ENCODE measurements around the gene NBDY. TPM values are rescaled to one million over a fixed set of nuclear protein-coding genes. Genes with fewer than 3 reads are reported as not detected.
"Not testable (repeated sequence)": the region's sequence is repeated elsewhere in the genome, so short reads cannot be mapped to it uniquely, and the experiment has no call there.

The NBDY gene
- total RNA-seq, 2 donors from 2014 or later = 26.2 to 28.8 TPM

DNA sequence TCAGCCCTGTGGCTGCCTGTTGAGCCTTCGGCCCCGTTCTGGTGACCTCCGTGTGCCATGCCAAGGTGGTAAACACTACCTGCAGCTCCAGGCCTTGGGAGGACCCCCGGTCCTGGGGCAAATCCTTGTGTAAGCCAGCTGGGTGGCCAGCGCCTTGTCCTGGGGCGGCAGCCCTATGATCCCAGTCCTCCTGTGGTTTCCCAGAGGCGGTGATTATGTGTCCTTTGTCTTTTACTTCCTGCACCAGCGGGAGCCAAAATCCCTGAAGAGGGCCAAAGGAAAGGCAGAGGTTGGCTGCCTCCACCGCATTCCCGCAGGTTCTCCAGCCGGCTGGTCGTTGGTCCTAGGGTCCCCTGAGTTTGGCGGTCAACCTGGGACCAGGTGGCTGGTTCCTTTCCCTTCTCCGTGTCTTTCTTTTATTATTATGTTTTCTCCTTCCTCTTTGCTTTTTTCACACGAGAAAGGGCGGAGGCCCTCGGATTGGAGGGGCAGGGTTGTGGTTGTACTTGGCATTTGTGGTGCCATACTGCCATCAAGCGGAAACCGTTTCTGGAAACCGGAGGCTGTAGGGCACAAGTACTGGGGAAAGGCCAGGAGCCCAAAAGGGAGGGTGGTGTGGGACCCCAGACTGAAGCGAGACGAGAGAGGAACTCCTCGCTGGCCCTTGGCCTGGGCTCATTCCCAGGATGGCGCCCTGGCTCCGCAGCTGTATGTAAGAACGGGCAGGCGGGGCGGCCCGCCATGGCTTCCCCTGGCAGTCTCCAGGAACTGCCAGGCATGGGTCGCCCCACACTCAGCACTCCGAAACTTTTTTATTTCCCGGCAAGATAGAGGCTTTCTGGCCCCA, 43.9 kb downstream of the NBDY start:
- WGBS = no CpG with 5 or more reads among the region's 32 CpGs

DNA sequence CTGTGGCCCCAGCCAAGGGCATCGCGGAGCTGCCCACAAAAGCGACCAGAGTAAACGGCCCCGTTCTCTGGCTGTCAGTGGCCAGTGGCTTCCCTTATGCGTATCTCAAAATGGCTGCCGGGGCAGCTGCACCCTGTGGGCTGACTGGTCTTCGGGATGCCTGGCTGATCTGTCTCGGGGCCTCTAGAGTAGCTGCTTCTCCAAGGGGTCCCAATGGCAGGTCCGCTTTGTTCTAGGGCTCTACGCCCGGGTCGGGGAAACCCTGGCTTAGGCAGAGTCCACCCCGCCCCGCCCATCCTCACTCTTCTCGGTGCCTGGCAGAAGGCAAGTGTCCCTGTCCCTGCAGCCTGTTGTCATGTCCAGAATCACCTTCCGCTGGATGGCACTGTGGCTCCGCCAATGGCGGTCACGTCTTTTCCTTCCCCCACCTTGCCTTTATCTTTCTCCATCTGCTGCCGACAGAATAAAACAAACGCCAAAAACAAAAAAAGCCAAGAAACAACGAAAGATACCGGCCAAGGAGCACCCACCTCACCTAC, 44.5 kb downstream of the NBDY start:
- H3K27me3 ChIP-seq (replicated peaks; ENCODE audit: insufficient read depth); H3K9me3 ChIP-seq; intact Hi-C loops (cut with DNase I); H3K36me3 ChIP-seq; H3K4me1 ChIP-seq (replicated peaks); H3K4me3 ChIP-seq; H3K27ac ChIP-seq; DNase-seq (ENCODE audit: low spot score): not testable (repeated sequence)
- no CpG with 5 or more reads among the region's 24 CpGs for WGBS

More for the DNA sequence above, 43.9 kb downstream of the NBDY start:
- H3K36me3 ChIP-seq; H3K4me1 ChIP-seq (replicated peaks); DNase-seq (ENCODE audit: low spot score); intact Hi-C loops (cut with DNase I); H3K27ac ChIP-seq; H3K27me3 ChIP-seq (replicated peaks; ENCODE audit: insufficient read depth); H3K9me3 ChIP-seq; H3K4me3 ChIP-seq: not testable (repeated sequence)

DNA sequence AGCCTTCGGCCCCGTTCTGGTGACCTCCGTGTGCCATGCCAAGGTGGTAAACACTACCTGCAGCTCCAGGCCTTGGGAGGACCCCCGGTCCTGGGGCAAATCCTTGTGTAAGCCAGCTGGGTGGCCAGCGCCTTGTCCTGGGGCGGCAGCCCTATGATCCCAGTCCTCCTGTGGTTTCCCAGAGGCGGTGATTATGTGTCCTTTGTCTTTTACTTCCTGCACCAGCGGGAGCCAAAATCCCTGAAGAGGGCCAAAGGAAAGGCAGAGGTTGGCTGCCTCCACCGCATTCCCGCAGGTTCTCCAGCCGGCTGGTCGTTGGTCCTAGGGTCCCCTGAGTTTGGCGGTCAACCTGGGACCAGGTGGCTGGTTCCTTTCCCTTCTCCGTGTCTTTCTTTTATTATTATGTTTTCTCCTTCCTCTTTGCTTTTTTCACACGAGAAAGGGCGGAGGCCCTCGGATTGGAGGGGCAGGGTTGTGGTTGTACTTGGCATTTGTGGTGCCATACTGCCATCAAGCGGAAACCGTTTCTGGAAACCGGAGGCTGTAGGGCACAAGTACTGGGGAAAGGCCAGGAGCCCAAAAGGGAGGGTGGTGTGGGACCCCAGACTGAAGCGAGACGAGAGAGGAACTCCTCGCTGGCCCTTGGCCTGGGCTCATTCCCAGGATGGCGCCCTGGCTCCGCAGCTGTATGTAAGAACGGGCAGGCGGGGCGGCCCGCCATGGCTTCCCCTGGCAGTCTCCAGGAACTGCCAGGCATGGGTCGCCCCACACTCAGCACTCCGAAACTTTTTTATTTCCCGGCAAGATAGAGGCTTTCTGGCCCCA, 49.3 kb downstream of the NBDY start:
- H3K9me3 ChIP-seq; H3K4me3 ChIP-seq; H3K36me3 ChIP-seq; H3K27me3 ChIP-seq (replicated peaks; ENCODE audit: insufficient read depth); H3K4me1 ChIP-seq (replicated peaks); DNase-seq (ENCODE audit: low spot score); H3K27ac ChIP-seq; intact Hi-C loops (cut with DNase I): not testable (repeated sequence)
- WGBS = no CpG with 5 or more reads among the region's 32 CpGs

DNA sequence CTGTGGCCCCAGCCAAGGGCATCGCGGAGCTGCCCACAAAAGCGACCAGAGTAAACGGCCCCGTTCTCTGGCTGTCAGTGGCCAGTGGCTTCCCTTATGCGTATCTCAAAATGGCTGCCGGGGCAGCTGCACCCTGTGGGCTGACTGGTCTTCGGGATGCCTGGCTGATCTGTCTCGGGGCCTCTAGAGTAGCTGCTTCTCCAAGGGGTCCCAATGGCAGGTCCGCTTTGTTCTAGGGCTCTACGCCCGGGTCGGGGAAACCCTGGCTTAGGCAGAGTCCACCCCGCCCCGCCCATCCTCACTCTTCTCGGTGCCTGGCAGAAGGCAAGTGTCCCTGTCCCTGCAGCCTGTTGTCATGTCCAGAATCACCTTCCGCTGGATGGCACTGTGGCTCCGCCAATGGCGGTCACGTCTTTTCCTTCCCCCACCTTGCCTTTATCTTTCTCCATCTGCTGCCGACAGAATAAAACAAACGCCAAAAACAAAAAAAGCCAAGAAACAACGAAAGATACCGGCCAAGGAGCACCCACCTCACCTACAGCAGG, 50.0 kb downstream of the NBDY start:
- WGBS = no CpG with 5 or more reads among the region's 24 CpGs
- DNase-seq (ENCODE audit: low spot score) = not testable (repeated sequence)

DNA sequence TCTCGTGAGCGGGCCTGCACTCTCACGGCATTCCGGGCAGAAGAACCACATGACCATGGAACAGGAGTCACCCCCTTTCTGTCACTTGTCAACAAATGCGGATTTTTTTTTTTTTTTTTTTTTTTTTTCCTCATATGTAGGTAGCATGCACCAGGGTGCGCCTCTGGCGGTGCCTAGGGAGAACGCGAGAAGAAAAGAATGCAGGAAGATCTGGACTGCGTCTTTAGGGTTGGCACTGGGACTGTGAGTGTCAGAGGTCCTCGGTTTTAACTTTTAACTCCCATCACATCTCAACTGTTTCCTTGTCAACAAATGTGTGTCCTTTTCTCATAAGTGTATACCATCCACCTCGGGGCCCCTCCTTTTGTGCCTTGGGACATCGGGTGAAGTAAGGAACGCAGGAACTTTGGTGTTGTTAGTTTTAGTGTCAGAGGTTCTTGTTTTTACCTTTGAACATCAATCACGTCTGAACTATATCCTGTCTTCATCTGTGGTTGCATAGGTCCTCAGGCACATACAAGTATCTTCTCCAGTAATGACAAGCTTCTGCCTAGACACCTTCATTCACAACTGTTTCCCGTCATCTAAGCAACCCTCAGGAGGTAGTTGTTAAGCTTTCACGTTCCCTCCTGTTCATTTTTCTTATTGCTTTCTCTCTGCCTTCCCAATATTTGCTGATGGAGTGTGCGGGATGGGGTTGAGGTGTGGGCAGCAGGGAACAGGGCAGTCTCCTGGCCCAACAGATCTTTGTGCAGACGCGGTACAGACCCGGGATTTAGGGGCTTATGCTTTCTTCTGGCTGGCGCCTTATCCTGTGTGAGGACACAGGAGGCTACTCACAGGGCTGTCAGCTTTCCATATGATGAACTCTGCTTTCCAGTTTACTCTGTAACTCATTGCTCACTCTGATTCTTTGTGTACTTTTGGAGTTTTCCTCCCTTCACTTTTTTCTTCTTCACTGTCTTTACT, 51.9 kb downstream of the NBDY start:
- H3K9me3 ChIP-seq; DNase-seq (ENCODE audit: low spot score); H3K4me3 ChIP-seq; H3K27ac ChIP-seq; H3K4me1 ChIP-seq (replicated peaks); H3K27me3 ChIP-seq (replicated peaks; ENCODE audit: insufficient read depth); intact Hi-C loops (cut with DNase I); H3K36me3 ChIP-seq: not testable (repeated sequence)
- WGBS = 82% methylated on average over 11 of the region's 22 CpGs

More for the DNA sequence above, 50.0 kb downstream of the NBDY start:
- H3K4me1 ChIP-seq (replicated peaks); H3K27ac ChIP-seq; H3K4me3 ChIP-seq; H3K36me3 ChIP-seq; intact Hi-C loops (cut with DNase I); H3K27me3 ChIP-seq (replicated peaks; ENCODE audit: insufficient read depth); H3K9me3 ChIP-seq: not testable (repeated sequence)

DNA sequence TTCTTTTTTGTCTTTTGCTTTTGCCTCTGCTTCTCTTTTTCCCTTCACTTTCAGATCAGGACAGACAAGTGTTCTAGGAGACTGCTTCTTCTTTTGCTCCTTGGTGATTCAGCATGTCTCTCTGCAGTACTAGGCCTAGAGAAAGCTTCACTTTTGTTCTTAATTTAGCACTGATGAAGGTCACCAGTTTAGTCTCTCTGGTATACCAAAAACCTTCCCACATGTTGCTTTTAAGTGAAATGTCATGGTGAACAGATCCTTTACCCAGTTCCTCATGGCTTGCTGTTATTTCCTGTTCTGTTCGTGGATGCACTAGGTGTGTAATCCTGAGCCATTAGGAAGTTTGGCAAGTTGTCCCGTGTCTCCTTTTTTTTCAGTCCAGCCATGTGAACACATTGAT, 53.3 kb downstream of the NBDY start:
- Histone ChIP-seq H3K4me1 (replicated peaks) (no peaks in the 10 kb centered on the region), H3K27ac (no peak overlapping the region), H3K27me3 (replicated peaks; ENCODE audit: insufficient read depth) (no peaks in the 10 kb centered on the region), H3K9me3 (no peaks in the 10 kb centered on the region), H3K36me3 (no peaks in the 10 kb centered on the region), H3K4me3 (no peak overlapping the region)
- 55% methylated on average over 2 of the region's 2 CpGs for WGBS
- DNase-seq (ENCODE audit: low spot score) = no peak
- TF ChIP-seq POLR2AphosphoS5 (IDR thresholded peaks at IDR 0.05) (no peak), POLR2A (IDR thresholded peaks at IDR 0.05) (no peak)
- TF ChIP-seq, protein P1, sequence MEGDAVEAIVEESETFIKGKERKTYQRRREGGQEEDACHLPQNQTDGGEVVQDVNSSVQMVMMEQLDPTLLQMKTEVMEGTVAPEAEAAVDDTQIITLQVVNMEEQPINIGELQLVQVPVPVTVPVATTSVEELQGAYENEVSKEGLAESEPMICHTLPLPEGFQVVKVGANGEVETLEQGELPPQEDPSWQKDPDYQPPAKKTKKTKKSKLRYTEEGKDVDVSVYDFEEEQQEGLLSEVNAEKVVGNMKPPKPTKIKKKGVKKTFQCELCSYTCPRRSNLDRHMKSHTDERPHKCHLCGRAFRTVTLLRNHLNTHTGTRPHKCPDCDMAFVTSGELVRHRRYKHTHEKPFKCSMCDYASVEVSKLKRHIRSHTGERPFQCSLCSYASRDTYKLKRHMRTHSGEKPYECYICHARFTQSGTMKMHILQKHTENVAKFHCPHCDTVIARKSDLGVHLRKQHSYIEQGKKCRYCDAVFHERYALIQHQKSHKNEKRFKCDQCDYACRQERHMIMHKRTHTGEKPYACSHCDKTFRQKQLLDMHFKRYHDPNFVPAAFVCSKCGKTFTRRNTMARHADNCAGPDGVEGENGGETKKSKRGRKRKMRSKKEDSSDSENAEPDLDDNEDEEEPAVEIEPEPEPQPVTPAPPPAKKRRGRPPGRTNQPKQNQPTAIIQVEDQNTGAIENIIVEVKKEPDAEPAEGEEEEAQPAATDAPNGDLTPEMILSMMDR (IDR thresholded peaks at IDR 0.05) = no peak
- intact Hi-C loops (cut with DNase I) = no loop called here

Measured in prostate gland (tissue), 2 donors.